SK-N-SH treated with all-trans-retinoic acid at 6 μM for 48 hours (cell line): Measurements from ENCODE around the gene DGKI.

Experiments used
- RARB ChIP-seq: fragments of 250-450 bp; sonication (Bioruptor Pico); IDR thresholded peaks from 2 replicates; pipeline ENCODE4 v1.8.0; 2021; ENCODE audit warnings: mild to moderate bottlenecking, moderate library complexity
- ZC3H10 ChIP-seq: fragments of 250-450 bp; sonication (Bioruptor Pico); IDR thresholded peaks from 2 replicates; pipeline ENCODE4 v1.5.1; 2021; ENCODE audit warnings: mild to moderate bottlenecking, moderate library complexity

- TF ChIP-seq RARB (CRISPR knock-in tag) (no peak), ZC3H10 (CRISPR knock-in tag) (no peak)
Observed at GRCh38 chr7:137539111-137539715, 307.6 kb downstream of the DGKI start.
